RWPE1 (cell line): ENCODE data around the gene PRICKLE3.

ENCODE experiments used
- CTCF ChIA-PET: fragments of 350-600 bp; sonication (Branson Sonifier 250); formaldehyde crosslinking; extraction: SDS; loops from one replicate; lab custom pipeline; 2021; lab: Yijun Ruan, JAX
- POLR2A ChIA-PET: fragments of 400-600 bp; formaldehyde crosslinking; extraction: SDS; loops from one replicate; lab custom pipeline; 2020; ENCODE audit warnings: antibody characterized with exemption; ENCODE audit not compliant: low non-redundant PET; lab: Yijun Ruan, JAX
- DNase-seq: peaks from one replicate; pipeline ENCODE4 v3.0.0; 2012; ENCODE audit warnings: low spot score
- H3K27ac ChIP-seq: fragments of 450-650 bp; 2 replicates; pipeline ENCODE4 v1.5.1; 2017
- CTCF ChIP-seq: fragments of 450-650 bp; conservative IDR thresholded peaks from 2 replicates; pipeline ENCODE4 v1.5.1; 2017; ENCODE audit warnings: low read depth, mild to moderate bottlenecking

PRICKLE3 gene

GRCh38 chrX:49214416-49214815 is 28.2 kb upstream of the PRICKLE3 start:
- TF ChIP-seq CTCF: no peak
- ChIA-PET CTCF (no interaction called here), POLR2A (no interaction called here)
- no peak overlapping the region for H3K27ac ChIP-seq
- no peak for DNase-seq

- TF ChIP-seq CTCF: no peak
- ChIA-PET POLR2A (no interaction called here), CTCF (interaction anchor here (0.9 kb wide), 1 partner anchor 20 kb away, joined by 5 read pairs; no protein-coding TSS in a partner anchor)
- H3K27ac ChIP-seq: no peak overlapping the region
- DNase-seq: no peak
Measured at GRCh38 chrX:49212861-49213260, 26.7 kb upstream of the PRICKLE3 start.

- no peak for TF ChIP-seq CTCF
- no peak overlapping the region for H3K27ac ChIP-seq
- ChIA-PET POLR2A (no interaction called here), CTCF (interaction anchor here (0.9 kb wide), 1 partner anchor 19 kb away, joined by 5 read pairs; no protein-coding TSS in a partner anchor)
- no peak for DNase-seq
Measured at GRCh38 chrX:49212209-49212608, 26.0 kb upstream of the PRICKLE3 start.

- ChIA-PET CTCF (no interaction called here), POLR2A (no interaction called here)
- TF ChIP-seq CTCF: no peak
- no peak overlapping the region for H3K27ac ChIP-seq
- DNase-seq: no peak
Measured at GRCh38 chrX:49211074-49211473, 24.9 kb upstream of the PRICKLE3 start.

- POLR2A ChIA-PET: no interaction called here
- CTCF ChIA-PET: no interaction called here
- H3K27ac ChIP-seq: no peak overlapping the region
- no peak for TF ChIP-seq CTCF
- no peak for DNase-seq
Measured at GRCh38 chrX:49210406-49210805, 24.2 kb upstream of the PRICKLE3 start.

- no peak for DNase-seq
- POLR2A ChIA-PET: no interaction called here
- TF ChIP-seq CTCF: no peak
- CTCF ChIA-PET: no interaction called here
- H3K27ac ChIP-seq: no peak overlapping the region
Measured at GRCh38 chrX:49209434-49210251, 23.5 kb upstream of the PRICKLE3 start.
